ENCODE results near the gene BTAF1.

DNA sequence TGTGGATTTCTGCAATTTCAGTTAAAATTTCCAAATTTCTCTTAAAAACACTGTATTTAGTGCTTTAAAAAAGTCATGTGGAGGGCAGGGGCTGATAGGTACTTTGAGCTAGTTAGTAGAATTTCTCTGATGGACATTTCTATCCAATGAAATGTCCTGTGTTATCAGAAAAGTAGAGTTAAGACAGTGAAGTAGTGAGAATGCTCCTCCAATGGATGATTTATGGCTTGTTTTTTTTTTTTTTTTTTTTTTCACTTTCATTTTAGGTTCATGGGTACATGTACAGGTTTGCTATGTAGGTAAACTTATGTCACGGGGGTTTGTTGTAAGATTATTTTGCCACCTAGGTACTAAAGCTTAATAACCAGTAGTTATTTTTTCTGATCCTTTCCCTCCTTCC, 55.0 kb downstream of the BTAF1 start:
- TF ChIP-seq, protein P1, sequence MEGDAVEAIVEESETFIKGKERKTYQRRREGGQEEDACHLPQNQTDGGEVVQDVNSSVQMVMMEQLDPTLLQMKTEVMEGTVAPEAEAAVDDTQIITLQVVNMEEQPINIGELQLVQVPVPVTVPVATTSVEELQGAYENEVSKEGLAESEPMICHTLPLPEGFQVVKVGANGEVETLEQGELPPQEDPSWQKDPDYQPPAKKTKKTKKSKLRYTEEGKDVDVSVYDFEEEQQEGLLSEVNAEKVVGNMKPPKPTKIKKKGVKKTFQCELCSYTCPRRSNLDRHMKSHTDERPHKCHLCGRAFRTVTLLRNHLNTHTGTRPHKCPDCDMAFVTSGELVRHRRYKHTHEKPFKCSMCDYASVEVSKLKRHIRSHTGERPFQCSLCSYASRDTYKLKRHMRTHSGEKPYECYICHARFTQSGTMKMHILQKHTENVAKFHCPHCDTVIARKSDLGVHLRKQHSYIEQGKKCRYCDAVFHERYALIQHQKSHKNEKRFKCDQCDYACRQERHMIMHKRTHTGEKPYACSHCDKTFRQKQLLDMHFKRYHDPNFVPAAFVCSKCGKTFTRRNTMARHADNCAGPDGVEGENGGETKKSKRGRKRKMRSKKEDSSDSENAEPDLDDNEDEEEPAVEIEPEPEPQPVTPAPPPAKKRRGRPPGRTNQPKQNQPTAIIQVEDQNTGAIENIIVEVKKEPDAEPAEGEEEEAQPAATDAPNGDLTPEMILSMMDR (conservative IDR thresholded peaks at IDR 0.05; ENCODE audit: low read depth, low read length) = no peak
- TF ChIP-seq EZH2 (IDR thresholded peaks at IDR 0.05; ENCODE audit: borderline replicate concordance, low read depth, low read length, poor library complexity, severe bottlenecking) = no peak
